Caki2 (cell line): ENCODE results near the gene MACO1. TPM values are rescaled to one million over a fixed set of nuclear protein-coding genes. Genes with fewer than 3 reads are reported as not detected.
"Not testable (repeated sequence)": the region's sequence is repeated elsewhere in the genome, so short reads cannot be mapped to it uniquely, and the experiment has no call there.

Experiments used
- DNase-seq: peaks from one replicate; pipeline ENCODE4 v3.0.0-alpha.2; 2015; ENCODE audit warnings: low read depth
- in situ Hi-C: cut with HindIII; loops from 2 replicates; pipeline ENCODE4 v1.10.0; 2016; ENCODE audit warnings: low sequenced_read_pairs, low pct_unique_long_range_greater_than_20kb, mixed read lengths
- total RNA-seq: library from RNA; depleted of rRNA; stranded (reverse); fragments of >200 nt; shearing (Covaris generic); gene quantifications from 2 replicates; pipeline ENCODE4 v1.2.3, GENCODE V29; 2014; ENCODE audit warnings: low replicate concordance

Gene MACO1
- total RNA-seq, 1 experiment from 2014 or later: 12.0 TPM

- DNase-seq, in situ Hi-C loops: not testable (repeated sequence)
These were observed 13.4 kb upstream of the MACO1 start for GRCh38 chr1:25417280-25417679.

GRCh38 chr1:25419339-25419738, 11.4 kb upstream of the MACO1 start:
- in situ Hi-C loops, DNase-seq: not testable (repeated sequence)

DNA sequence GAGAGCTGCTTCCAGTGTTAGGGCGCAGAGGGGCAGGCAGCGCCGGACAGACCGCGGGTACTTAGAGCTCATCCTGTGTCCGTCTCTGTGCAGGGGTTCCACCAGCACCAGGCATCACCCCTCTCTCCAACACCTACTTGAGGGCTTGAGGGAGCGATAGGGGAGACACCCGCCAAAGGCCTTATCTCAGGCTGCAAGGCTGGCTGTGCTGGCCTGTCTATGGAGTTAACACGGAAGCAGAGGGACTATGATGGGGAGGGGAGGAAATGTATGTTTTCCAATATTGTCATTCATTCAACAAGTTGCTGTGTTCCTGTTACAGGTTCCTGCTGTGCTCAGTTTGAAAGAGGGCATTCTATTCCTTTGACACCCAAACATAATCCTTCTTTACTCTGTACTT, 10.0 kb upstream of the MACO1 start, which contains the start of gene RHCE:
TSS of gene RHCE (minus strand) at position 111 of the 400 bp plus-strand sequence. CDS start at position 72, 39 bp downstream.
- in situ Hi-C loops, DNase-seq: not testable (repeated sequence)

DNA sequence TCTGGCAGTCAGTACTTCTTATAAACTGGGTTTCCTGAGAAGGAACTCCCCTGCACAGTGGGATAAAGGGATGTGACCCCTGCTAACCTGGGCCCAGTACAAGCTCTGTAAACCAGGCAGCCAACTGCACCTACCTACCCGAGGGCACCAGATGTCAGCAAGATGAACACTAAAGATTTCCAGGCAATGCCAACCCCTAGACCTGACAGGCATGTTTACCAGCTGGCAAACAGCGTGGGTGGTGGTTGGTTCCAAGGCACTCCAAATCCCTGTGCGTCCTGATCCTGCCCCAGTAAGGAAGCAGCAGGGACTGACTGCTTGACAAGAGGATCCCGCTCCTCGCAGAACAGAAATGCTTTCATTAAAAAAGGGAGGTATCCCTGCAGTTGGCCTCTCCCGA, 7.5 kb upstream of the MACO1 start:
- in situ Hi-C loops, DNase-seq: not testable (repeated sequence)

- DNase-seq: no peak
- in situ Hi-C loops: no loop called here
These were observed 5.3 kb upstream of the MACO1 start for GRCh38 chr1:25425098-25426085.

- in situ Hi-C loops: no loop called here
- DNase-seq: no peak
These were observed 3.0 kb upstream of the MACO1 start for GRCh38 chr1:25427696-25428095.

GRCh38 chr1:25428475-25429166, 2.1 kb upstream of the MACO1 start:
- in situ Hi-C loops: no loop called here
- DNase-seq: no peak

DNA sequence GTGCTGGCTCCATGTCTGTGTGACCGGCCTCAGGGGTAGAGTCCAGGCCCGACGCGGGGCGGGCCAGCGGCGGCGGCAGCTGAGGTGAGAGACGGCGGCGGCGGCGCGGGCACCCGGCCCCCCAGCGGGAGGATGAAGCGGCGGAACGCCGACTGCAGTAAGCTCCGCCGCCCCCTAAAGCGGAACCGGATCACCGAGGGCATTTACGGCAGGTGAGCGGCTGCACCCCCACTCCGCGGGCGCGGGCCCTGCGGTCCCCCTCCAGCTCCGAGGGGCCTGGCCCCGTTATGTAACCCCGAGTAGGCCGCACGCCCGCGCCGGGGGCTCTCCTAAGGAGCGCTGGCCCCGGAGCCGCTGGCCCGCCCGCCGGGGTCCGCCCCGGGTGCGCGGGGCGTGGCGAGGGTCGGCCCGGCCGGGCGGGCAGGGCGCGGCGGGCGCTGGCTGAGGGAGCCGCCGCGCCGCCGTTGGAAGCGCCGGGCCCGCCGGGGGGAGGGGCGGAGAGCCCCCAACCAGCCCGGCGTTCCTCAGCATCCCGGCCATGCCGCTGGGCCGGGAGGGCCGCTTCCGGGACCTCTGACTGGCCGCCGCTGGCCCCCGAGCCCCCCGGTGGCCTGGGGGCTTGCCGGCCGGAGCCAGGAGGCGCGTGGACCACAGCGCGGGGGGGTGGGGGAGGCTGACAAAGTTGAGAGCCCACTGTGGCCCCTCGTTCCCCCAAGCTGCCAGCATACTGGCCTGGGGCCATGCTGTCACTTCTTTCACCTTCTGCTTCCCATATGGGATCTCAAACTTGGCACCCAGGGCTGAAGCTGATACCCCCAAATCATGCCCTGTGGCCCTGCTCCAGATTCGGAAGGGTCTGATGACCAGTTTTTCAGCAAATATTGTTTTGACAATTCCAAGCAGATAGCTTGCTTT, 527 bp downstream of the MACO1 start:
- in situ Hi-C loops: no loop called here
- no peak for DNase-seq

- DNase-seq: no peak
- in situ Hi-C loops: no loop called here
These were observed 1.4 kb downstream of the MACO1 start for GRCh38 chr1:25431955-25432719.

- in situ Hi-C loops: no loop called here
- DNase-seq: no peak
These were observed 2.2 kb downstream of the MACO1 start for GRCh38 chr1:25432749-25433388.

GRCh38 chr1:25433389-25434186, 2.9 kb downstream of the MACO1 start:
- no peak for DNase-seq
- in situ Hi-C loops: no loop called here

DNA sequence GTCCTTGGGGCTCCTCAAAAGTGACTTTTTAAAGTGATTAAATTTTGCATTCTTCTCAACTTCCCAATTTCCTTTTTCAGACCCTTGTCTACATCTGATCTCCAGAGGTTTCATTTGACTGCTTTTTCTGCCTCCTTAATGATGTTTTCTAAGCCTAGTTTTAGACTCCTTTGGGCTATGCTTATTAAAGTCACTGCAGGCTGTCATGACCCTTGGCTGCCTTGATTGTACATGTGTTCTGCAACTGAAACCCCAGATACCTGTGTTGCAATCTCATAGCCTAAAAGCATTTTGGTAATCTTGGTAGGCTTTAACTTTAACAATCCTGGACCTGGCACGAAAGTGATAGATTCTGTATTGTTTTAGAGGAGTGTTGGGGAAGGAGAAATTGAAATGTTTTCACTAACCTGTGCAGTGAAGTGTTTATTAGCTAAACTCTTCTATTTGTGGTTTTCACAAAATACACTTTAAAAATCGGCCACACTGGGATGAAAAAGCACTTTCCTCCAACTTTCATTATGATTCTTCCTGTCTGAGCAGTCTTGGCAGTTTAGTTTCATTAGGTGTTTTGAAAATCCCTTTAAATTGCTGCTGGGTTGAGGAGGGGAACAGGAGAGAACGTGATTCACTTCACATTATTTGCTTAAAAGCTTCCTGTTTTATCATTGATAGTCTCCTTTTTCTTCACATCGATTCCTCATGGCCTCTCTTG, 4.9 kb downstream of the MACO1 start:
- in situ Hi-C loops: no loop called here
- DNase-seq: no peak

DNA sequence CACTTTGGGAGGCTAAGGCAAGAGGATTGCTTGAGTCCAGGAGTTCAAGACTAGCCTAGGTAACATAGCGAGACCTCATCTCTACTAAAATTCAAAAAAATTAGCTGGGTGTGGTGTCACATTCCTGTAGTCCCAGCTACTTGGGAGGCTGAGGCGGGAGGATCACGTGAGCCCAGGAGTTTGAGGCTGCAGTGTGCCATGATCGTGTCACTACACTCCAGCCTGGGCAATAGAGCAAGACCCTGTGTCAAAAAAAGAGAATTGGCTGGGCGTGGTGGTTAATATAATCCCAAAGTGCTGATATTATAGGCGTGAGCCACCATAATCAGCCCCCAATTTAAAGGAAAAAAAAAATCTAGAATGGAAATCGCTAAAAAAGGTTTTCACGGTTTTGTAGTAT, 7.0 kb downstream of the MACO1 start:
- no peak for DNase-seq
- in situ Hi-C loops: no loop called here

- no peak for DNase-seq
- in situ Hi-C loops: no loop called here
These were observed 8.6 kb downstream of the MACO1 start for GRCh38 chr1:25439287-25439686.

GRCh38 chr1:25442178-25442577, 11.5 kb downstream of the MACO1 start:
- in situ Hi-C loops: no loop called here
- DNase-seq: peak; percentile 19
